ENCODE results near the gene UBE3D. TPM values are rescaled to one million over a fixed set of nuclear protein-coding genes. Genes with fewer than 3 reads are reported as not detected.

UBE3D gene
- total and polyA plus RNA-seq, 2 experiments from 2014 or later: 7.3 to 11.4 TPM

DNA sequence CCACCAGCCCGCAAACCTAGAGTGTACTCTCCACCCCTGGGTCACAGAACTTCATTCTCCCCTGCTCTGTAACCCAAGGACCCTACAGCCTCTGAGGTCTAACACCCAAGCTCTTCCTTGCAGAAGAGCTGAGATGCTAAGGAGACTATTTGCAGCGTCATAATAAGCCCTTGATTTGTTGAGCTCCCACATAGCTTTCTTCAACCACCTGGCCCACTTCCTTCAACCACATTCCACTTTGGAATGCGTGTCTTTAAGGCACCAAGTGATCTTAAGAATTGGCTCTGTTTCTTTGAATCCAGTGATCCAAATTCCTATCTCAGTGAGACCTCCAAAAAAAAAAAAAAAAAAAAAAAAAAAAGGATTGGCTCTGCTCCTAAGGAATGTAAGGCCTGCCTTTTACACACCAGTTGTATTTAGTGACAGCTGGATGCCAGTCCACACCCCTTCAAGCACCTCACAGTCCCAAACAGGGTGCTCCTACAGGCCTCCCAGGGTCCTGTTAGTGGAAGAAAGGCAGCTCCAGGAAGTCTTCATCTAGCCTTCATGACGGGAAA lies 106.2 kb downstream of the UBE3D start:
- Histone ChIP-seq H3K4me1 (ENCODE audit: insufficient read depth) (peaks cover 9% of the 10 kb centered on the region), H2AFZ (no peak overlapping the region), H3K27me3 (no peaks in the 10 kb centered on the region), H3K36me3 (replicated peaks; ENCODE audit: insufficient read depth, low read depth) (no peaks in the 10 kb centered on the region), H3K4me2 (no peak overlapping the region), H4K20me1 (ENCODE audit: insufficient read depth, poor library complexity, severe bottlenecking) (no peaks in the 10 kb centered on the region), H3K9me3 (ENCODE audit: low read depth) (no peaks in the 10 kb centered on the region), H3K79me2 (no peaks in the 10 kb centered on the region), H3K9me2 (replicated peaks; ENCODE audit: insufficient read depth) (no peaks in the 10 kb centered on the region), H3K27ac (no peak overlapping the region), H3K4me3 (no peak overlapping the region)
- no peak for DNase-seq (ENCODE audit: low spot score)
- 83% methylated on average over 4 of the region's 4 CpGs for WGBS (ENCODE audit: low lambda C conversion rate, missing lambda C conversion rate)
- TF ChIP-seq EZH2phosphoT487 (IDR thresholded peaks at IDR 0.05; ENCODE audit: low read depth, severe bottlenecking, unreplicated experiment): no peak
- no peak for TF ChIP-seq EZH2 (IDR thresholded peaks at IDR 0.05; ENCODE audit: borderline replicate concordance)
- TF ChIP-seq, protein P1, sequence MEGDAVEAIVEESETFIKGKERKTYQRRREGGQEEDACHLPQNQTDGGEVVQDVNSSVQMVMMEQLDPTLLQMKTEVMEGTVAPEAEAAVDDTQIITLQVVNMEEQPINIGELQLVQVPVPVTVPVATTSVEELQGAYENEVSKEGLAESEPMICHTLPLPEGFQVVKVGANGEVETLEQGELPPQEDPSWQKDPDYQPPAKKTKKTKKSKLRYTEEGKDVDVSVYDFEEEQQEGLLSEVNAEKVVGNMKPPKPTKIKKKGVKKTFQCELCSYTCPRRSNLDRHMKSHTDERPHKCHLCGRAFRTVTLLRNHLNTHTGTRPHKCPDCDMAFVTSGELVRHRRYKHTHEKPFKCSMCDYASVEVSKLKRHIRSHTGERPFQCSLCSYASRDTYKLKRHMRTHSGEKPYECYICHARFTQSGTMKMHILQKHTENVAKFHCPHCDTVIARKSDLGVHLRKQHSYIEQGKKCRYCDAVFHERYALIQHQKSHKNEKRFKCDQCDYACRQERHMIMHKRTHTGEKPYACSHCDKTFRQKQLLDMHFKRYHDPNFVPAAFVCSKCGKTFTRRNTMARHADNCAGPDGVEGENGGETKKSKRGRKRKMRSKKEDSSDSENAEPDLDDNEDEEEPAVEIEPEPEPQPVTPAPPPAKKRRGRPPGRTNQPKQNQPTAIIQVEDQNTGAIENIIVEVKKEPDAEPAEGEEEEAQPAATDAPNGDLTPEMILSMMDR (IDR thresholded peaks at IDR 0.05; ENCODE audit: poor library complexity): no peak

DNA sequence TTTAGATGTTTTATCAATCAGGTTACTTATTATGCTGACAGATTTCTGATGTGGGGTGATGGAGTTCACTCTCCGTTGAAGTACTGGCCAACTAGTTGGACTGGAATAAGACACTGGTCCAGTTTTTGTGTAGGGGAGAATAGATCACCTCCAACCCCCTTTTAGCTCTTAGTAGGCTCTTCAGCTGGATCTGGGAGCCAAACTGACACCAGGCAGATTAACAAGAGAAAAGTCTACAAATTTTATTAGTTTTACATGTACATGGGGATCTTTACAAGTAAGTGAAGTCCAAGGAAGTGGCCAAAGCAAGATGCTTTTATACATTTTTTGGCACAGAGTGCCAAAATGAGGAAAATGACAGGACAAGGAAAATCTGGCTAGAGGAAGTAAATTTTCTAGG lies 107.1 kb downstream of the UBE3D start:
- Histone ChIP-seq H3K27ac (no peak overlapping the region), H3K4me3 (no peak overlapping the region), H3K4me2 (no peak overlapping the region), H3K27me3 (no peaks in the 10 kb centered on the region), H3K36me3 (replicated peaks; ENCODE audit: insufficient read depth, low read depth) (no peaks in the 10 kb centered on the region), H2AFZ (no peak overlapping the region), H4K20me1 (ENCODE audit: insufficient read depth, poor library complexity, severe bottlenecking) (no peaks in the 10 kb centered on the region), H3K9me3 (ENCODE audit: low read depth) (no peaks in the 10 kb centered on the region), H3K79me2 (no peaks in the 10 kb centered on the region), H3K9me2 (replicated peaks; ENCODE audit: insufficient read depth) (no peaks in the 10 kb centered on the region), H3K4me1 (ENCODE audit: insufficient read depth) (peaks cover 9% of the 10 kb centered on the region)
- DNase-seq (ENCODE audit: low spot score): no peak
- TF ChIP-seq, protein P1 (IDR thresholded peaks at IDR 0.05; ENCODE audit: poor library complexity): no peak
- TF ChIP-seq EZH2 (IDR thresholded peaks at IDR 0.05; ENCODE audit: borderline replicate concordance) (no peak), EZH2phosphoT487 (IDR thresholded peaks at IDR 0.05; ENCODE audit: low read depth, severe bottlenecking, unreplicated experiment) (no peak)
- WGBS (ENCODE audit: low lambda C conversion rate, missing lambda C conversion rate): 83% methylated on average over 1 of the region's 1 CpG

DNA sequence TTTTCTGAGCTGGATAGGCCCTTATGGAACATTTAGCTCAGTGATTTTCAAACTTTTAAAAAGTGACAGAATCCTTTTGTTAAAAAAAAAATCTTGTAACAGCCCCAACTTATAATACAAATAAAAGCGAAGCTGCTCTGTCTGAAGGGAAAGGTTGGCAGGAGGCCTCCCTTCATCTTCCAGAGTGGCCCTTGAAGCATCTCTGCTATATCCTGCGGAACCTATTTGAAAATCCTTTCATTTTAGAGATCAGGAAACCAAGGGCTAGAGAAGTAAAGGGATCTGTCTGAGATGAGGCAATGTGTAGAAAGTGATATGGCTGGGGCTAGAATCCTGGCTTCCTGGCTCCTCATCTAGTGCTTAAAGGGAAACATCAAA lies 107.8 kb downstream of the UBE3D start:
- Histone ChIP-seq H3K27me3 (no peaks in the 10 kb centered on the region), H2AFZ (no peak overlapping the region), H3K4me2 (no peak overlapping the region)

More for the DNA sequence above, 107.8 kb downstream of the UBE3D start:
- Histone ChIP-seq H3K9me2 (replicated peaks; ENCODE audit: insufficient read depth) (no peaks in the 10 kb centered on the region), H4K20me1 (ENCODE audit: insufficient read depth, poor library complexity, severe bottlenecking) (no peaks in the 10 kb centered on the region), H3K4me3 (no peak overlapping the region), H3K4me1 (ENCODE audit: insufficient read depth) (peaks cover 9% of the 10 kb centered on the region), H3K79me2 (no peaks in the 10 kb centered on the region), H3K36me3 (replicated peaks; ENCODE audit: insufficient read depth, low read depth) (no peaks in the 10 kb centered on the region), H3K27ac (peak overlapping the region; percentile 67), H3K9me3 (ENCODE audit: low read depth) (no peaks in the 10 kb centered on the region)
- TF ChIP-seq EZH2 (IDR thresholded peaks at IDR 0.05; ENCODE audit: borderline replicate concordance): no peak
- TF ChIP-seq, protein P1 (IDR thresholded peaks at IDR 0.05; ENCODE audit: poor library complexity): no peak
- TF ChIP-seq EZH2phosphoT487 (IDR thresholded peaks at IDR 0.05; ENCODE audit: low read depth, severe bottlenecking, unreplicated experiment): no peak
- WGBS (ENCODE audit: low lambda C conversion rate, missing lambda C conversion rate): 86% methylated on average over 2 of the region's 2 CpGs
- no peak for DNase-seq (ENCODE audit: low spot score)
